Stomach (tissue), 9 donors: ENCODE measurements around the gene UFC1. TPM values are rescaled to one million over a fixed set of nuclear protein-coding genes. Genes with fewer than 3 reads are reported as not detected.

ENCODE experiments used
- DNase-seq, 2 donors: peaks; one replicate each; pipeline versions ENCODE4 v3.0.0 to v3.0.0-alpha.2; 2013 to 2019
- H3K27ac ChIP-seq, 5 donors: fragments of 200-600 bp in 4 of 5; sonication (generic) in 4 of 5; one replicate each; pipeline ENCODE4 v1.5.1; 2013 to 2019; ENCODE audit warnings: mild to moderate bottlenecking in 1 of 5, moderate library complexity in 1 of 5
- H3K27me3 ChIP-seq, 3 donors: fragments of 200-600 bp; sonication (generic); one replicate each; pipeline ENCODE4 v1.5.1; 2017 to 2019; ENCODE audit warnings: mixed run types in 1 of 3
- H3K36me3 ChIP-seq, 4 donors: fragments of 200-600 bp; sonication (generic); 1 replicate in 3 of 4; 2 replicates in 1 of 4; pipeline ENCODE4 v1.5.1; 2016 to 2019
- H3K4me1 ChIP-seq, 4 donors: fragments of 200-600 bp; sonication (generic); one replicate each; pipeline ENCODE4 v1.5.1; 2016 to 2019
- H3K4me3 ChIP-seq, 4 donors: fragments of 200-600 bp; sonication (generic) in 3 of 4; one replicate each; pipeline ENCODE4 v1.5.1; 2016 to 2019; ENCODE audit warnings: mild to moderate bottlenecking in 1 of 4
- H3K9me3 ChIP-seq, 4 donors: fragments of 200-600 bp; sonication (generic); one replicate each; pipeline ENCODE4 v1.5.1; 2016 to 2019
- CTCF ChIP-seq, 7 experiments: fragments of 450-650 bp in 4 of 7; fragments of 200-600 bp in 3 of 7; sonication (generic) in 3 of 7; IDR thresholded peaks; one replicate each; pipeline ENCODE4 v1.5.1; 2016 to 2019; ENCODE audit warnings: antibody characterized with exemption in 7 of 7, control low read depth in 2 of 7, mild to moderate bottlenecking in 1 of 7
- EP300 ChIP-seq: sonication (generic); formaldehyde crosslinking; IDR thresholded peaks from one replicate; pipeline ENCODE4 v1.6.1; 2017; ENCODE audit warnings: antibody characterized with exemption
- POLR2A ChIP-seq, 4 donors: fragments of 450-650 bp; IDR thresholded peaks; one replicate each; pipeline ENCODE4 v1.6.1; 2016; ENCODE audit warnings: antibody characterized with exemption in 4 of 4, control low read depth in 2 of 4, mild to moderate bottlenecking in 1 of 4, moderate library complexity in 1 of 4
- POLR2AphosphoS5 ChIP-seq, 3 donors: sonication (generic); formaldehyde crosslinking; IDR thresholded peaks; one replicate each; pipeline ENCODE4 v1.6.1; 2016; ENCODE audit warnings: antibody characterized with exemption in 3 of 3
- WGBS, 5 donors: extraction: QIAGEN DNeasy Blood & Tissue Kit in 3 of 5; methylation state at CpG; one replicate each; pipeline versions ENCODE4 v1.1.5 to v1.1.7; 2013 to 2018; 5-methylcytosine and 5-hydroxymethylcytosine counted together
- intact Hi-C: fragments of 100-400 bp; cut with DNase I; formaldehyde crosslinking; loops from one replicate; pipeline ENCODE4 v1.15.1; 2023; ENCODE audit warnings: low total_unique reads
- polyA plus RNA-seq, 3 donors: library from polyadenylated mRNA; stranded (reverse); fragments of 200-250 nt; gene quantifications; one replicate each; pipeline ENCODE4 v1.2.3, GENCODE V29; 2013
- total RNA-seq, 5 donors: library from RNA; depleted of rRNA; stranded (reverse); fragments of >200 nt; gene quantifications; one replicate each; pipeline versions ENCODE4 v1.1.0 to v1.2.3, GENCODE V29; 2014 to 2016
- donor health status: healthy with polysubstance abuse.
- donor health status: Bipolar disorder and iron deficiency.
- donor health status: healthy.

The UFC1 gene
- total and polyA plus RNA-seq, 8 donors = 21.9 to 206 (median 95.1) TPM; not detected in 1

- TF ChIP-seq POLR2A (IDR thresholded peaks at IDR 0.05) = no peak
- no peak for TF ChIP-seq EP300
- TF ChIP-seq CTCF (IDR thresholded peaks at IDR 0.05) = no peak
- TF ChIP-seq POLR2AphosphoS5 (IDR thresholded peaks at IDR 0.05) = no peak
- H3K27me3 ChIP-seq = no peaks in the 10 kb centered on the region
- H3K4me1 ChIP-seq = peaks cover 16 to 53% (median 39%) of the 10 kb centered on the region in 4 donors
- DNase-seq = no peak
- peaks cover 64 to 84% (median 82%) of the 10 kb centered on the region in 4 donors for H3K36me3 ChIP-seq
- 87 to 91% (median 88%) methylated on average over 6 of the region's 6 CpGs for WGBS, 5 donors
- H3K9me3 ChIP-seq = no peaks in the 10 kb centered on the region
- intact Hi-C loops = no loop called here
- H3K4me3 ChIP-seq = no peak overlapping the region
- no peak overlapping the region for H3K27ac ChIP-seq
Measured at GRCh38 chr1:161122967-161123366, 30.8 kb upstream of the UFC1 start.

- peaks cover 50 to 73% (median 73%) of the 10 kb centered on the region in 4 donors for H3K36me3 ChIP-seq
- 75 to 91% (median 80%) methylated on average over 2 of the region's 2 CpGs for WGBS, 5 donors
- intact Hi-C loops = no loop called here
- no peaks in the 10 kb centered on the region for H3K27me3 ChIP-seq
- peak overlapping the region in 1 of 5 donors; percentile 38 for H3K27ac ChIP-seq
- no peak for TF ChIP-seq EP300
- TF ChIP-seq POLR2A (IDR thresholded peaks at IDR 0.05) = no peak
- TF ChIP-seq POLR2AphosphoS5 (IDR thresholded peaks at IDR 0.05) = no peak
- TF ChIP-seq CTCF (IDR thresholded peaks at IDR 0.05) = no peak
- H3K9me3 ChIP-seq = no peaks in the 10 kb centered on the region
- DNase-seq = no peak
- peaks cover 17 to 54% (median 42%) of the 10 kb centered on the region in 4 donors for H3K4me1 ChIP-seq
- H3K4me3 ChIP-seq = no peak overlapping the region
Measured at GRCh38 chr1:161127649-161128048, 26.1 kb upstream of the UFC1 start.

GRCh38 chr1:161128591-161129420 is 25.0 kb upstream of the UFC1 start:
- intact Hi-C loops = no loop called here
- WGBS, 5 donors = 90 to 96% (median 93%) methylated on average over 4 of the region's 4 CpGs
- Histone ChIP-seq H3K27me3 (no peaks in the 10 kb centered on the region), H3K4me3 (no peak overlapping the region), H3K27ac (no peak overlapping the region), H3K36me3 (peaks cover 39 to 62% (median 61%) of the 10 kb centered on the region in 4 donors), H3K4me1 (peaks cover 21 to 60% (median 48%) of the 10 kb centered on the region in 4 donors), H3K9me3 (no peaks in the 10 kb centered on the region)
- DNase-seq = no peak
- TF ChIP-seq CTCF (IDR thresholded peaks at IDR 0.05) = no peak
- no peak for TF ChIP-seq POLR2AphosphoS5 (IDR thresholded peaks at IDR 0.05)
- TF ChIP-seq POLR2A (IDR thresholded peaks at IDR 0.05) = no peak
- no peak for TF ChIP-seq EP300

- WGBS, 5 donors = 26 to 61% (median 43%) methylated on average over 1 of the region's 1 CpG
- DNase-seq = no peak
- H3K36me3 ChIP-seq = peaks cover 28 to 52% (median 47%) of the 10 kb centered on the region in 4 donors
- peak overlapping the region in 1 of 5 donors; percentile 19 for H3K27ac ChIP-seq
- TF ChIP-seq CTCF (IDR thresholded peaks at IDR 0.05) (no peak), POLR2A (IDR thresholded peaks at IDR 0.05) (no peak), EP300 (no peak), POLR2AphosphoS5 (IDR thresholded peaks at IDR 0.05) (no peak)
- no peaks in the 10 kb centered on the region for H3K27me3 ChIP-seq
- H3K4me3 ChIP-seq = no peak overlapping the region
- H3K9me3 ChIP-seq = no peaks in the 10 kb centered on the region
- peaks cover 28 to 73% (median 61%) of the 10 kb centered on the region in 4 donors for H3K4me1 ChIP-seq
- intact Hi-C loops = no loop called here
Measured at GRCh38 chr1:161130266-161130665, 23.5 kb upstream of the UFC1 start.
